Type B pancreatic cell (in vitro differentiated cells): ENCODE results near the gene COL4A3. TPM values are rescaled to one million over a fixed set of nuclear protein-coding genes. Genes with fewer than 3 reads are reported as not detected.
"Not testable (repeated sequence)": the region's sequence is repeated elsewhere in the genome, so short reads cannot be mapped to it uniquely, and the experiment has no call there.

Experiments
- DNase-seq: peaks from one replicate; pipeline ENCODE4 v3.0.0; 2021; ENCODE audit warnings: mixed read lengths; ENCODE audit not compliant: unreplicated experiment; ENCODE audit errors: extremely low spot score
- H3K27ac Mint-ChIP-seq: 2 replicates; pipeline ENCODE4 v1.8.0; 2021; ENCODE audit warnings: mild to moderate bottlenecking, mixed read lengths
- H3K27me3 Mint-ChIP-seq: 2 replicates; pipeline ENCODE4 v1.8.0; 2021; ENCODE audit warnings: mixed read lengths
- H3K36me3 Mint-ChIP-seq: 2 replicates; pipeline ENCODE4 v1.8.0; 2021; ENCODE audit warnings: mixed read lengths
- H3K4me1 Mint-ChIP-seq: one replicate; pipeline ENCODE4 v1.8.0; 2021; ENCODE audit warnings: mixed read lengths; ENCODE audit not compliant: unreplicated experiment
- H3K4me3 Mint-ChIP-seq: 2 replicates; pipeline ENCODE4 v1.8.0; 2021; ENCODE audit warnings: mild to moderate bottlenecking, mixed read lengths
- H3K9me3 Mint-ChIP-seq: 2 replicates; pipeline ENCODE4 v1.8.0; 2021; ENCODE audit warnings: mixed read lengths
- total RNA-seq: library from RNA; stranded (reverse); gene quantifications from 2 replicates; pipeline ENCODE4 v1.2.1, GENCODE V29; 2021; ENCODE audit warnings: low replicate concordance
- TF ChIP-seq, protein P1 (sequence below): fragments of 200-600 bp; sonication (generic); conservative IDR thresholded peaks from 2 replicates; pipeline ENCODE4 v1.5.0; 2021; ENCODE audit warnings: antibody characterized with exemption, mild to moderate bottlenecking

Gene COL4A3
- total RNA-seq, 1 donor from 2014 or later: 0.19 TPM

GRCh38 chr2:227160164-227160563, 4.3 kb upstream of the COL4A3 start:
- TF ChIP-seq, protein P1, sequence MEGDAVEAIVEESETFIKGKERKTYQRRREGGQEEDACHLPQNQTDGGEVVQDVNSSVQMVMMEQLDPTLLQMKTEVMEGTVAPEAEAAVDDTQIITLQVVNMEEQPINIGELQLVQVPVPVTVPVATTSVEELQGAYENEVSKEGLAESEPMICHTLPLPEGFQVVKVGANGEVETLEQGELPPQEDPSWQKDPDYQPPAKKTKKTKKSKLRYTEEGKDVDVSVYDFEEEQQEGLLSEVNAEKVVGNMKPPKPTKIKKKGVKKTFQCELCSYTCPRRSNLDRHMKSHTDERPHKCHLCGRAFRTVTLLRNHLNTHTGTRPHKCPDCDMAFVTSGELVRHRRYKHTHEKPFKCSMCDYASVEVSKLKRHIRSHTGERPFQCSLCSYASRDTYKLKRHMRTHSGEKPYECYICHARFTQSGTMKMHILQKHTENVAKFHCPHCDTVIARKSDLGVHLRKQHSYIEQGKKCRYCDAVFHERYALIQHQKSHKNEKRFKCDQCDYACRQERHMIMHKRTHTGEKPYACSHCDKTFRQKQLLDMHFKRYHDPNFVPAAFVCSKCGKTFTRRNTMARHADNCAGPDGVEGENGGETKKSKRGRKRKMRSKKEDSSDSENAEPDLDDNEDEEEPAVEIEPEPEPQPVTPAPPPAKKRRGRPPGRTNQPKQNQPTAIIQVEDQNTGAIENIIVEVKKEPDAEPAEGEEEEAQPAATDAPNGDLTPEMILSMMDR: no peak
- Mint-ChIP-seq H3K36me3 (no peaks in the 10 kb centered on the region), H3K27me3 (peaks cover 75% of the 10 kb centered on the region)

DNA sequence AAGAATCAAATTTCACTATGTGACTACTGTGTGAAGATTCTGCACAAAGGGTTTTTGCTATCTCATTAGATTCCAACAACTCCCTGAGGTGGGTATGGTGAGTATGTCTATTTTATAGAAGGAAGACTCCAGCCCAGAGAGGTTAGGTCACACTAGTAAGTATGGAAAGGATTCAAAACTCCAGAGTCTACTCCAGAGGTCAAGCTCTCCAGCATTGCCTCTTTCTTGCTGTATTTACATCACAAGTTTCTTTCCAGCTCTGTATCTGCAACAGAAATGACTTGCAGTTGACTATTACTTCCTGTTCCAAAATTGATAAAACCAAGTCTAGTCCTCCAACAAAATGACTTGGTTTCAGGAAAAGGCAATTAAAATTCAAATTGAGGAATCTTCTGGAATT, 2.5 kb upstream of the COL4A3 start:
- Mint-ChIP-seq H3K27me3 (peaks cover 83% of the 10 kb centered on the region), H3K4me1 (peaks cover 3% of the 10 kb centered on the region), H3K36me3 (no peaks in the 10 kb centered on the region), H3K9me3 (peaks cover 4% of the 10 kb centered on the region), H3K4me3 (no peak overlapping the region), H3K27ac (no peak overlapping the region)
- TF ChIP-seq, protein P1: no peak
- DNase-seq: no peak

More at GRCh38 chr2:227160164-227160563, 4.3 kb upstream of the COL4A3 start:
- H3K9me3 Mint-ChIP-seq: peaks cover 4% of the 10 kb centered on the region
- DNase-seq: no peak
- H3K4me3 Mint-ChIP-seq: no peak overlapping the region
- no peak overlapping the region for H3K27ac Mint-ChIP-seq
- H3K4me1 Mint-ChIP-seq: peaks cover 3% of the 10 kb centered on the region

DNA sequence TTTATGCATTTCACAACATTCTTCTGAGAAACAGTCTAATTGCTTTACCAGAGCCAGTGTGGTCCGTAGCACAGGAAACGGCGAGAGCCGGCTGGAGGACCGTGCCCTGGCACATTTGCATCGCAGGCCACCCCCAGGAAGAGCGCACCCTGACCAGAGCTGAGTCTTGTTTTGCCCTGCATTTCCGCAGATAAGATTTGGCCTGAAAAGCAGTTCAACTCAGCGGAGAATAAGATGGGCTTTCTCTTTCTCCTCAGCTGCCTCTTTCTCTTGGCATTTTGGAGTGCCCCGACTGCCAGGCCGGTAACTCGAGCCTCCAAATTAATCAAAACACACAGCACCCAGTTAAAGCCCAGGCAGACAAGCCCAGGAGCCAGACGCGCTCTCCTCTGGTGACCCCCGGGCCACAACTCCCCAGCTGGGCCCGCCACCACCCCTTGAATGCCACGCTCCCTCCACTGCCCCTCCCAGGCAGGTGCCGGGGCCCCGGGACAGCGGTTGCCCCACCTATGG, 883 bp upstream of the COL4A3 start:
- Mint-ChIP-seq H3K4me1 (peaks cover 3% of the 10 kb centered on the region), H3K9me3 (peaks cover 4% of the 10 kb centered on the region)
- DNase-seq: no peak

DNA sequence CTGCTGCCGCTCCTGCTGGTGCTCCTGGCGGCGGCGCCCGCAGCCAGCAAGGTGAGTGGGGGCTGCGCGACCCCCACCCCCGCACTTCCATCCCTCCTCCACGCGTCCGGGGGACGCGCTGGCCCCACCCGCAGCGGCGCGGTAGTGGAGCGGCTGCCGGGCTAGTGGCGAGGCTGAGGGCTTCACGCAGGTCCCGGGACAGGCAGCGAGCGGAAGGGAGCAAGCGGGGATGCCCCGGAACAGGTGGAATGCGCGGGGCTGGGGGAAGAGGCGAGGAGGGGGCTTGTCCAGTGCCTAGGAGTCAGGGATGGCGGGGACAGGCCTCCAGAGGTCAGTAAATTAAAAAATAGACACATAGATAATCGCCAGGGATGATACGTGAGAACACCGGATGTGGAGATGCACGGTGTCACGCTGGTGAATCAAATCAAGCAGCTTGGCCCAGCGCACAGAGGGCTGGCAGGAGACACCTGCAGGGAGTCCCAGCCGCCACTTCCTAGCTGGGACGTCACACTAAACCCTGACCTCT, 403 bp downstream of the COL4A3 start:
- no peak for DNase-seq
- TF ChIP-seq, protein P1: no peak
- H3K4me3 Mint-ChIP-seq: peak overlapping the region; percentile 78
- H3K27ac Mint-ChIP-seq: no peak overlapping the region
- H3K9me3 Mint-ChIP-seq: no peaks in the 10 kb centered on the region
- no peaks in the 10 kb centered on the region for H3K36me3 Mint-ChIP-seq
- H3K27me3 Mint-ChIP-seq: peaks cover 81% of the 10 kb centered on the region
- H3K4me1 Mint-ChIP-seq: peaks cover 3% of the 10 kb centered on the region

More for the DNA sequence above, 883 bp upstream of the COL4A3 start:
- Mint-ChIP-seq H3K27me3 (peaks cover 91% of the 10 kb centered on the region), H3K27ac (no peak overlapping the region), H3K4me3 (peak overlapping the region; percentile 82), H3K36me3 (no peaks in the 10 kb centered on the region)
- TF ChIP-seq, protein P1: no peak

DNA sequence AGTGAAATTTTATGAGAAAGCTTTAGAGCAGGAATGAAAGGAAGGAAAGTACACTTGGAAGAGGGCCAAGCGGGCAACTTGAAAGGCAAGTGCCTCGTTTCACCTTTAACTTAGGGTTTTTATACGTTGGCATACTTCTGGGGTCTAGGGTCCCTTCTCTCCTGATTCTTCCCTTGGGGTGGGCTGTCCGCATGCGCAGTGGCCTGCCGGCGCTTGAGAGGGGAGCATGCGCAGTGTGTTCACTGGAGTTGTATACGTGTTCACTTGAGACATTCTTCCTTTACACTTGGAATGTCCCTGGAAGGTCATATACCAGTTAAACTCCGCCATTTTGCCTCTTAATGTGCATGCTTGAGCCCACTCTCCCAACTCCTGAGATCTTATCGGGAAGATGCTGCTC, 7.4 kb downstream of the COL4A3 start:
- not testable (repeated sequence) for H3K9me3 Mint-ChIP-seq

DNA sequence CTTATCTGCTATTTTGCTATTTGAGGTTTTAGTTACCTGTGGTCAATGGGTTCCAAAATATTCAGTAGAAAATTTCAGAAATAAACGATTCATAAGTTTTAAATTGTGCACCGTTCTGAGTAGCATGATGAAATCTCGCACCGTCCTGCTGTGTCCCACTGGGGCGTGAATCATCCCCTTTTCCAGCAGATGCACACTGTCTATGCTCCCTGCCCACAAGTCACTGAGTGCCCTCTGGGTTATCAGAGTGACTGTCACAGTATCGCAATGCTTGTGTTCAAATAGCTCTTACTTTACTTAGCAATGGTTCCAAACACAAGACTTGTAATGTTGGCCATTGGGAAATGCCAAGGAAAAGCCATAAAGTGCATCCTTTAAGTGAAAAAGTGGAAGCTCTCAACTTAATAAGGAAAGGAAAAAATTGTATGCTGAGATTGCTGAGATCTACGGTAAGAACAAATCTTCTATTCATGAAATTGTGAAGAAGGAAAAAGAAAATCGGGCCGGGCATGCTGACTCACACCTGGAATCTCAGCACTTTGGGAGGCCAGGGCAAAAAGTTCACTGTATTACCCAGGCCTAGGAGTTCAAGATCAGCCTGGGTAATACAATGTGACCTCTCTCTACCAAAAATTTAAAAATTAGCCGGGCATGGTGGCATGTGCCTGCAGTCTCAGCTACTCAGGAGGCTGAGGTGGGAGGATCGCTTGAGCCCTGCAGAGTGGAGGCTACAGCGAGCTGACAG, 13.3 kb downstream of the COL4A3 start:
- H3K36me3 Mint-ChIP-seq: no peaks in the 10 kb centered on the region
- no peaks in the 10 kb centered on the region for H3K9me3 Mint-ChIP-seq
- no peak overlapping the region for H3K4me3 Mint-ChIP-seq
- H3K27me3 Mint-ChIP-seq: peaks cover 3% of the 10 kb centered on the region
- TF ChIP-seq, protein P1: no peak
- no peaks in the 10 kb centered on the region for H3K4me1 Mint-ChIP-seq
- no peak overlapping the region for H3K27ac Mint-ChIP-seq
- DNase-seq: no peak

More for the DNA sequence above, 7.4 kb downstream of the COL4A3 start:
- not testable (repeated sequence) for H3K36me3 Mint-ChIP-seq, H3K27ac Mint-ChIP-seq, H3K4me3 Mint-ChIP-seq, H3K4me1 Mint-ChIP-seq, DNase-seq
- peaks cover 24% of the 10 kb centered on the region for H3K27me3 Mint-ChIP-seq
